A673 (cell line): ENCODE results near the gene OPRL1. TPM values are rescaled to one million over a fixed set of nuclear protein-coding genes. Genes with fewer than 3 reads are reported as not detected.

Source experiments
- BruUV-seq: library from RNA; stranded (reverse); fragments of 400-500 nt; replicated peaks from 2 replicates; lab custom pipeline; 2021; lab: Mats Ljungman, UMichigan
- CTCF ChIA-PET: fragments of 300-600 bp; sonication (Branson Sonifier 250); formaldehyde crosslinking; loops from one replicate; lab custom pipeline; 2022; ENCODE audit warnings: antibody characterized with exemption; lab: Charles Lee
- POLR2A ChIA-PET: fragments of 300-600 bp; sonication (Branson Sonifier 250); formaldehyde crosslinking; loops from one replicate; lab custom pipeline; 2022; ENCODE audit warnings: antibody characterized with exemption; ENCODE audit not compliant: low non-redundant PET; lab: Charles Lee
- DNase-seq: peaks from one replicate; pipeline ENCODE4 v3.0.0-alpha.2; 2015; ENCODE audit warnings: low spot score
- H3K27ac ChIP-seq: fragments of 200-600 bp; sonication (generic); 2 replicates; pipeline ENCODE4 v1.5.1; 2016; ENCODE audit warnings: mixed run types, low read depth, mild to moderate bottlenecking, mixed read lengths, antibody characterized with exemption, low read length; ENCODE audit not compliant: poor library complexity, severe bottlenecking
- H3K27me3 ChIP-seq: fragments of 200-600 bp; sonication (generic); replicated peaks from 2 replicates; pipeline ENCODE4 v1.6.1; 2017; ENCODE audit warnings: mixed run types, low read depth, mild to moderate bottlenecking, mixed read lengths, antibody characterized with exemption, low read length; ENCODE audit not compliant: insufficient read depth, poor library complexity
- H3K36me3 ChIP-seq: fragments of 200-600 bp; sonication (generic); 2 replicates; pipeline ENCODE4 v1.6.1; 2016; ENCODE audit warnings: mixed run types, mild to moderate bottlenecking, mixed read lengths, antibody characterized with exemption, low read length; ENCODE audit not compliant: insufficient read depth, poor library complexity, severe bottlenecking
- H3K4me1 ChIP-seq: fragments of 200-600 bp; sonication (generic); 2 replicates; pipeline ENCODE4 v1.6.1; 2017; ENCODE audit warnings: mixed run types, mild to moderate bottlenecking, mixed read lengths, antibody characterized with exemption, low read length; ENCODE audit not compliant: insufficient read depth, poor library complexity, severe bottlenecking
- H3K4me3 ChIP-seq: fragments of 200-600 bp; sonication (generic); 2 replicates; pipeline ENCODE4 v1.5.1; 2016; ENCODE audit warnings: low read depth, mixed run types, mild to moderate bottlenecking, mixed read lengths, low read length; ENCODE audit not compliant: poor library complexity, severe bottlenecking
- H3K9me3 ChIP-seq: fragments of 200-600 bp; sonication (generic); 2 replicates; pipeline ENCODE4 v1.6.1; 2016; ENCODE audit warnings: mixed run types, low read depth, mild to moderate bottlenecking, mixed read lengths, antibody characterized with exemption, low read length; ENCODE audit not compliant: poor library complexity, severe bottlenecking
- EZH2 ChIP-seq: fragments of 200-600 bp; sonication (generic); IDR thresholded peaks from 2 replicates; pipeline ENCODE4 v1.6.1; 2017; ENCODE audit warnings: borderline replicate concordance, low read depth, mild to moderate bottlenecking, mixed read lengths, antibody characterized with exemption, low read length; ENCODE audit not compliant: poor library complexity, severe bottlenecking
- intact Hi-C: fragments of 100-400 bp; cut with micrococcal nuclease; formaldehyde crosslinking; loops from one replicate; pipeline ENCODE4 v1.10.0; 2022; ENCODE audit not compliant: unreplicated experiment
- total RNA-seq: library from RNA; stranded (reverse); gene quantifications from 2 replicates; pipeline ENCODE4 v1.2.3, GENCODE V29; 2021
- TF ChIP-seq, protein P1 (sequence below): fragments of 300-800, 200-600 bp; sonication (generic); conservative IDR thresholded peaks from 2 replicates; pipeline ENCODE4 v1.5.1; 2017; ENCODE audit warnings: low read depth, mild to moderate bottlenecking, antibody characterized with exemption, low read length, moderate library complexity, mixed read lengths

Gene OPRL1
- total RNA-seq, 1 experiment from 2014 or later: 0.32 TPM

GRCh38 chr20:64051561-64052325 is 28.1 kb upstream of the OPRL1 start:
- CTCF ChIA-PET: no interaction called here

GRCh38 chr20:64052326-64052722 is 27.6 kb upstream of the OPRL1 start:
- ChIA-PET CTCF (no interaction called here), POLR2A (no interaction called here)
- BruUV-seq: no TSS peak
- no peak for DNase-seq
- Histone ChIP-seq H3K9me3 (no peaks in the 10 kb centered on the region), H3K36me3 (no peaks in the 10 kb centered on the region), H3K4me3 (no peak overlapping the region), H3K4me1 (peaks cover 13% of the 10 kb centered on the region), H3K27ac (no peak overlapping the region), H3K27me3 (peaks cover 9% of the 10 kb centered on the region)
- intact Hi-C loops: no loop called here
- no peak for TF ChIP-seq EZH2

More at GRCh38 chr20:64051561-64052325, 28.1 kb upstream of the OPRL1 start:
- Histone ChIP-seq H3K36me3 (no peaks in the 10 kb centered on the region), H3K9me3 (no peaks in the 10 kb centered on the region), H3K27me3 (peaks cover 9% of the 10 kb centered on the region), H3K4me1 (peaks cover 13% of the 10 kb centered on the region), H3K27ac (no peak overlapping the region), H3K4me3 (no peak overlapping the region)
- POLR2A ChIA-PET: no interaction called here
- no TSS peak for BruUV-seq
- TF ChIP-seq, protein P1, sequence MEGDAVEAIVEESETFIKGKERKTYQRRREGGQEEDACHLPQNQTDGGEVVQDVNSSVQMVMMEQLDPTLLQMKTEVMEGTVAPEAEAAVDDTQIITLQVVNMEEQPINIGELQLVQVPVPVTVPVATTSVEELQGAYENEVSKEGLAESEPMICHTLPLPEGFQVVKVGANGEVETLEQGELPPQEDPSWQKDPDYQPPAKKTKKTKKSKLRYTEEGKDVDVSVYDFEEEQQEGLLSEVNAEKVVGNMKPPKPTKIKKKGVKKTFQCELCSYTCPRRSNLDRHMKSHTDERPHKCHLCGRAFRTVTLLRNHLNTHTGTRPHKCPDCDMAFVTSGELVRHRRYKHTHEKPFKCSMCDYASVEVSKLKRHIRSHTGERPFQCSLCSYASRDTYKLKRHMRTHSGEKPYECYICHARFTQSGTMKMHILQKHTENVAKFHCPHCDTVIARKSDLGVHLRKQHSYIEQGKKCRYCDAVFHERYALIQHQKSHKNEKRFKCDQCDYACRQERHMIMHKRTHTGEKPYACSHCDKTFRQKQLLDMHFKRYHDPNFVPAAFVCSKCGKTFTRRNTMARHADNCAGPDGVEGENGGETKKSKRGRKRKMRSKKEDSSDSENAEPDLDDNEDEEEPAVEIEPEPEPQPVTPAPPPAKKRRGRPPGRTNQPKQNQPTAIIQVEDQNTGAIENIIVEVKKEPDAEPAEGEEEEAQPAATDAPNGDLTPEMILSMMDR: no peak
- no peak for TF ChIP-seq EZH2
- intact Hi-C loops: no loop called here
- DNase-seq: no peak

DNA sequence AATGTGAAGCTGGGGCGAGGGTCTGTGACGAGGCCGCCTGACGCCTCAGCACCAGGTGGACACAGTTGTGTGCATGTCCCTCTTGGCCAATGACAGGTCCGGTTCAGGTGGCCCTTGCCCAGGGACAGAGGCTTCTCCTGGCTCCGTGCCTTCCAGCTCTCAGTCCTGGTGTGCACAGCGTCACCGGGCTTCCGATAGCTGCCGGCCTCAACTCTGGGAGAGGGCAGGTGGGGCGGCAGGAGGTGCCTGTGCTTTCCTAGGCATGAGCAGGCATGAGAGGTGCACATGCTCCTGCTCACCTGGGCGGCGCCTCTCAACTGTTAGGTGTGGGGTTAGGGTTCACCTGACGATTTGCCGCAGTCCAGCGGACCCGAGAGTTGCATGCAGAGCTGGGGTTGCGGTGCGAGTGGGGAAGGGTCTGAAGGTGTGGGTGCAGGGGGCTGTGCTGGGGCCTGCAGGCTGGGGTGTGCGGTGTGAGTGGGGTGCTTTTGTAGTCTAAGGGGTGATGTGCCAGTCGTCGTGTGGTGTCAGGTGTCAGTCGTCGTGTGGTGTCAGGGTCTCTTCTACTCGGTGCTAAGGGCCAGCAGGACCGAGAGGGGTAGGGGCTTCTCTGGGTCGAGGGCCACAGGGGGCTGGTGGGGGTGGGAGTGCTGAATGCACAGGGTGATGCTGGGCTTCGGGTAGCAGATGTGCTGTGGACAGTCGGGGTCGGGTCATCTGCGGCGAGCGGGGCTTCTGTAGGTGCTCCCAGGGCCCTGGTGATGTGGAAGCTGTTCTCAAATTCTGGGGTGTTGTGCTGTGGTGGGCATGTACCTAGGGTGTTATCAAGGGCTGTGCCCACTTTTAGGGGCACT is 26.7 kb upstream of the OPRL1 start:
- no TSS peak for BruUV-seq
- no peaks in the 10 kb centered on the region for H3K36me3 ChIP-seq
- CTCF ChIA-PET: no interaction called here
- no peak overlapping the region for H3K27ac ChIP-seq
- H3K4me1 ChIP-seq: peaks cover 13% of the 10 kb centered on the region
- POLR2A ChIA-PET: no interaction called here
- H3K27me3 ChIP-seq: peaks cover 5% of the 10 kb centered on the region
- DNase-seq: no peak
- intact Hi-C loops: no loop called here
- TF ChIP-seq EZH2: no peak
- TF ChIP-seq, protein P1: no peak
- H3K9me3 ChIP-seq: no peaks in the 10 kb centered on the region
- no peak overlapping the region for H3K4me3 ChIP-seq
